ENCODE results near the gene NOP56.
"Not testable (repeated sequence)": the region's sequence is repeated elsewhere in the genome, so short reads cannot be mapped to it uniquely, and the experiment has no call there.

NOP56 gene

GRCh38 chr20:2690213-2690612 lies 37.8 kb downstream of the NOP56 start:
- no peak for DNase-seq

GRCh38 chr20:2690718-2691117 lies 38.3 kb downstream of the NOP56 start:
- no peak for DNase-seq

DNA sequence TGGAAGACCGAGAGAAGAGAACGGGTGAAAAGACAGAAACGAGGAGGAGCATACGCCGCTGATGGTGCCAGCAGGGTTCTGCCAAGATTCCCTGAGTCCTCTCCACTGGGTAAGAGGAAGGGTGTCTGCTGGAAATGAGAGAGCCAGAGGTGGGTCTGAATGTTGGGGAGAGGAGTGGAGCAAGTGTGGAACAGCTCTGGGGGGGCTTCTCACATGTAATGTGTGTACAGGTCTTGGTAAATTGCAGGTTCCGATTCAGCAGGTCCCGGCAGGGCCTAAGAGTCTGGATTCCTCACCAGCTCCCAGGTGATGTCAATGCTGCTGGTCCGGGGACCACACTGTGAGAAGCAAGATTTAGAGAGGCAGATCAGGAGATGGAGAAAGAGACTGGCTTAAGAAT lies 38.7 kb downstream of the NOP56 start:
- DNase-seq: no peak

GRCh38 chr20:2691663-2692035 lies 39.2 kb downstream of the NOP56 start:
- no peak for DNase-seq

GRCh38 chr20:2692036-2692885 lies 39.8 kb downstream of the NOP56 start, which contains the start of gene EBF4:
Gene EBF4 (plus strand): TSS chr20:2692780. CDS start chr20:2693646, 866 bp downstream.
- DNase-seq: no peak

DNA sequence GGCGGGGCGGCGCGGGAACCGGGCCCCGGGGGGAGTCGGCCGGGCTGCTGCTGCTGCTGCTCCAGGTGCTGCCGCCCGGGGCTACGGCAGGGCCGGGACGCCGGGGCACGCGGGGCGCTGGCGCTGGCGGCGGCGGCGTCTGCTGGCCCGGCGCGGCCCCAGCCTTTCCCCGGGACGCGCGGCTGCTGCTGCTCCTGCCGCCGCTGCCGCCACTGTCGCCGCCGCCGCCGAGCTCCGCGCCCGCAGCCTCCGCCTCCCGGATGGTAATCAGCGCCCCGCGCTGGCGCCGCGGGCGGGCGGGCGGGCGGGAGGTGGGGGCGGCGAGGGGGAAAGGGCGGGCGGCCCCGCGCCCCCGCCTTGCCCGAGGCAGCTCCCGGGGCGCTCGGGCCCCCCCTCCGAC lies 40.5 kb downstream of the NOP56 start:
- DNase-seq: no peak

GRCh38 chr20:2693286-2694007 lies 41.0 kb downstream of the NOP56 start:
- DNase-seq: no peak

GRCh38 chr20:2694008-2694471 lies 41.6 kb downstream of the NOP56 start:
- DNase-seq: no peak

DNA sequence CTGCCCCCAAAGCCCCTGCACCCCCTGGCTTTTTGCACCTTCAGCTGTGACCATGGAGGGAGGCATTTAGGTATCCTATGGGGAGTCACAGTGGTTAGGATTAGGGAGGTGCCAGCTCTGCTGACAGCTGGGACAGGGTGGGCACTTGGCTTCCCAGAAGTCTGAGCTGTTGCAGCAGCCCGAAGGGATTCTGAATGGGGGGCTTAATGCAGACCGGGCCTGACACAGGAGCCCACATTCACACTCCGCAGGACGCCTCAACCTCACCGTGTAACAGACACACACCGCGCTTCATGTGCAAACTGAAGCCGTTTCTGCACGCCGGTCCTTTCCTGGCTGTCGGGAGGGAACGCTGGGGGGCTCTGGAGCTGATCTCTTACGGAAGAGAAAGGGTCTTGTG lies 42.1 kb downstream of the NOP56 start:
- DNase-seq: no peak

DNA sequence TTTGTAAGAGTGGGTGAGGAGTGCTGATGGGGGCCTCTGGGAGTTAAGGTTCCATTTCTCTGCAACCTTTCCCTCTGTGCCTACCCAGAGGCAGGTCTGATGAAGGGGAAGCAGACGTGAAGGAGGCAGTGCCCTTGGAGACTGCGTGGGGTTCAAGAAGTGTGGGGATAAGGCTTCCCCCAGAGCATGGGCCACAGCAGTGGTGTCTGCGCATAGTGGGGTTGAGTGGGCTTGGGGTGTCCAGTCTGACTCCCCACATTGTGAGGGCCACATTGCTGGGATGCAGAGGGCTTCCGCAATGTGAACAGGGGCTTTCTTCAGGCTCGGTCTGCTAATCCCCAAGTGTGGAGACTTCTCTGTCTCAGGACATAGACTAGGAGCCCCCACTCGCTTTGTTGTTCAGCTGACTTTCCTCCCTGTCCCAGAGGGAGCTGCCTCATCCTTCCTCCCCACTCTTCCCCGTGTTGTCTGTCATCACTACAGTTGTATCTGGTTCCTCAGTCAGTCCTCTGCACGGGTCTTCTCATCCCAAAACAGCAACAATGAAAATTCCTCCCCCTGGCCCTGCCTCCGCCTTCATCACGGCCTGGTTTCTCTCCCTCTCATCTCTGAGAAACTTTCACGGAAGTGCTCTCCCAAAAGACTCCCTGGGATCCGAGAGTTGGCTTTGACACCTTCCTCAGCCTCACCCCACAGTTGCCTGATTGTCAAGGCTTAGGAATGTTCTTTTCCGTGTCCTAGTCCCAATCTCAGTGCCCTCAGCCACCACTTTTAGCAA lies 43.0 kb downstream of the NOP56 start:
- no peak for DNase-seq

DNA sequence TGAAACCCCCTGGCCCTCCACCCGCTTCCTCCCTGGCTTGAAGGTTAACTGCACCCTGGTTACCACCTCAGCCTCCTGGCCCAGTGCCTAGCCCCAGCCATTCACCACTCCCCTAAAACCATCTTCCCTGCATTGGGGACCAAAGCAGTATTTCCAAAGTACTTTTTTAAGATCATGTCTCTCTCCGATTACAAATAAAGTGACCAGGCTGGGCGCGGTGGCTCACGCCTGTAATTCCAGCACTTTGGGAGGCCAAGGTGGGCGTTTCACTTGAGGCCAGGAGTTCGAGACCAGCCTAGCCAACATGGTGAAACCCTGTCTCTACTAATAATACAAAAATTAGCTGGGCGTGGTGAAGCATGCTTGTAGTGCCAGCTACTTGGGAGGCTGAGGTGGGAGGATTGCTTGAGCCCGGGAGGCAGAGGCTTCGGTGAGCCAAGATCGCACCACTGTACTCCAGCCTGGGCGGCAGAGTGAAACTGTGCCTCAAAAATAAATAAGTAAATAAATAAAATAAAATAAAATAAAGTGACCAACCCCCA lies 43.6 kb downstream of the NOP56 start:
- not testable (repeated sequence) for DNase-seq

GRCh38 chr20:2696646-2697045 lies 44.2 kb downstream of the NOP56 start:
- DNase-seq: no peak

- no peak for DNase-seq
Observed at GRCh38 chr20:2697768-2698167, 45.3 kb downstream of the NOP56 start.

DNA sequence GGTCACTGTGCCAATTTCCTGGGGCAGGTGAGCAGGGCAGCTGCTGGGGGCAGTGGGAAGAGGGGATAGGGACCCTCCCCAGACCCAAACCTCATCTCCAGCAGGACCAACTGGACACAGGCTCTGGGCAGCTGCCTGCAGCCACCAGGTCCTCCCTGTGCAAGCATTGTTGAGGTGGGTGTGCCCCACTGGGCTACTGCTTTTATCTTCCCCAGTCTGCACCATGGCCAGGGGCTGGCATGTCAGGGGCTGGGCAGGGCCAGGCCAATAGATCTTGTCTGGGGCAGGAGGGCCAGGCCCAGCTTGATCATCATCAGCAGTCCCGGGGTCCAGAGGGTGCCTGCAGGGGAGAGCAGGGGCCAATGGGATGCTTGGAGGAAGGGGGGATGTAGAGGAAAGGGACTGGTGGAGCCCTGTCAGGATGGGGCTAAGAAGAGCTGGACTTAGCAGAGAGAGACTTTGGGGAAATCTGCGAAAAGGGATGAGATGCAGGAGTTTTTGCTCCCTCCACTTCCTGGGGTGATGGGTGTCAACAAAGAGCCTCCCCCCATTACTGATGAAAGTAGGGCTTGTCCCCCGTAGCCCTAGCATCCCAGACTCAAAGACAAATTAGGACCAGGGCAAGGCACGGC lies 45.9 kb downstream of the NOP56 start:
- DNase-seq: no peak

GRCh38 chr20:2698912-2699311 lies 46.5 kb downstream of the NOP56 start:
- DNase-seq: no peak

- no peak for DNase-seq
Observed at GRCh38 chr20:2699775-2700413, 47.5 kb downstream of the NOP56 start.

- DNase-seq: no peak
Observed at GRCh38 chr20:2700913-2701620, 48.6 kb downstream of the NOP56 start.

DNA sequence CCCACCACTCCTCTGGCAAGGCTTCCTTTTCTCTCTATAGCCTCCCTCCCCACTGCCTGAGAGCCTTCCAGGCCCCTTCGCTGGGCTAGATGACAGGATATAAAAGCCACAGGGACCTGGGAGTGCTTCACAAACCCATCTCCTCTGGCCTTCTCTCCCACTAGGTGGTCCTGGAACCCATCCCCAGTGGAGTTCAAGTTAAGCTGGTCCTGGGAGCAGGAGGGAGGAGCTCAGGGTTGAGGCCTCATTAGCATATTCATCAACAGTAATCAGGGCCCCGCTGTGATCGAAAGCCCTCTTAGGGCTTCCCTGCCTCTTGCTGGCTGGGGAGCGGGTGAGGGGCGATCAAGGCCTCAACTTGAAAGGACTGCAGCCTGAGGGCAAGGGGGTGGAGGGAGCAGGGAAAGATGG lies 49.2 kb downstream of the NOP56 start:
- no peak for DNase-seq

DNA sequence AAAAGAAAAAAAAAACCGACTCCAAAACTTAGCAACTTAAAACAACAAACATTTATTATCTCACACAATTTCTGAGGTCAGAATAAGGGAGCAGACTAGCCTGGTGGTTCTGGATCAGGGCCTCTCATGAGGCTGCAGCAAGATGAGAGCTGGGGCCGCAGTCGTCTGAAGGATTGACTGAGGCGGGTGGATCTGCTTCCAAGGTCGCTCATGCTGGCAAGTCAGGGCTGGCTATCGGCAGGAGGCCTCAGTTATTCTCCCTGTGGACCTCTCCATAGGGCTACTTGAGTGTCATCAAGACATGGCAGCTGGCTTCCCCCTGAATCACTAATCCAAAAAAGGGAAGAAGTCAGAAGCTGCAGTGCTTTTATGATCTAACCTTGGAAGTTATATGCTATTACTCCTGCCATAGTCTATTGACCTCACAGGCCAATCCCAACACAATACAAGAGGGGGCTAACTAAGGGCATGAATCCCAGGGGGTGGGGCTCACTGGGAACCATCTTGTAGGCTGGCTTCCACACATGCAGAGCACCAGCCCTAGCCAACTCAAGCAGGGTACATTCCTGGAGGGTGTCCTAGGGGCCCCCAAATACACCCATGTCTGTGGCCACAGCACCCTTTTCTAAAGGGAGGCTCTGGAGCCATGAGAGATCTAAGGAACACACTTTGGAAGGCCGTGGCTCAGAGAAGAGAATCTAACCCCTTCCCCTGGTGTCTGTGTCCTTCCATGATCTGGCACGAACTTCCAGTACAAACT lies 51.5 kb downstream of the NOP56 start:
- DNase-seq: no peak

GRCh38 chr20:2705931-2706645 lies 53.7 kb downstream of the NOP56 start:
- DNase-seq: no peak

Data from amniotic stem cell (primary cell).